H1 (cell line): ENCODE data around the gene PRSS16. TPM values are rescaled to one million over a fixed set of nuclear protein-coding genes. Genes with fewer than 3 reads are reported as not detected.

Experiments
- CEBPB ChIP-seq: IDR thresholded peaks from 2 replicates; pipeline ENCODE4 v1.6.1; 2012; ENCODE audit warnings: low read depth, low read length
- CTCF ChIP-seq, 3 experiments: IDR thresholded peaks; 1 replicate in 2 of 3; 2 replicates in 1 of 3; pipeline versions ENCODE4 v1.5.1 to v1.6.1; 2011; ENCODE audit warnings: low read length in 3 of 3, mild to moderate bottlenecking in 3 of 3, inconsistent platforms in 2 of 3, low read depth in 1 of 3, moderate library complexity in 1 of 3; ENCODE audit not compliant: insufficient read depth in 1 of 3; ENCODE audit errors: control extremely low read depth in 1 of 3
- EZH2 ChIP-seq: fragments of 200-600 bp; sonication (generic); IDR thresholded peaks from 2 replicates; pipeline ENCODE4 v1.7.1; 2012; ENCODE audit warnings: low read depth, mild to moderate bottlenecking, moderate library complexity, low read length, inconsistent platforms; ENCODE audit not compliant: severe bottlenecking
- GTF2F1 ChIP-seq: IDR thresholded peaks from 2 replicates; pipeline ENCODE4 v1.6.1; 2012; ENCODE audit warnings: low read depth, low read length, improper control_type of control experiment, borderline replicate concordance
- HDAC2 ChIP-seq, 2 experiments: fragments of 300-600 bp in 1 of 2; sonication (generic) in 1 of 2; IDR thresholded peaks; 2 replicates each; pipeline ENCODE4 v1.6.1; 2011 to 2012; ENCODE audit warnings: low read depth in 2 of 2, low read length in 2 of 2, mild to moderate bottlenecking in 2 of 2, moderate library complexity in 2 of 2, borderline replicate concordance in 1 of 2, inconsistent platforms in 1 of 2
- KDM1A ChIP-seq: fragments of 200-600, 300-600 bp; sonication (generic); IDR thresholded peaks from 2 replicates; pipeline ENCODE4 v1.7.1; 2016; ENCODE audit warnings: mild to moderate bottlenecking, low read length, borderline replicate concordance
- MAX ChIP-seq: IDR thresholded peaks from 2 replicates; pipeline ENCODE4 v1.6.1; 2012; ENCODE audit warnings: inconsistent platforms
- TAF1 ChIP-seq: IDR thresholded peaks from 2 replicates; pipeline ENCODE4 v1.6.1; 2011; ENCODE audit warnings: mild to moderate bottlenecking, low read depth, low read length
- TBP ChIP-seq: IDR thresholded peaks from 2 replicates; pipeline ENCODE4 v1.6.1; 2011; ENCODE audit warnings: low read depth, low read length, improper control_type of control experiment
- TEAD4 ChIP-seq: IDR thresholded peaks from 2 replicates; pipeline ENCODE4 v1.6.1; 2012; ENCODE audit warnings: low read depth, low read length, inconsistent platforms, mixed read lengths
- YY1 ChIP-seq: IDR thresholded peaks from 2 replicates; pipeline ENCODE4 v1.6.1; 2011; ENCODE audit warnings: low read depth, mild to moderate bottlenecking, low read length
- polyA plus RNA-seq, 7 experiments: library from polyadenylated mRNA; depleted of rRNA in 3 of 7; stranded (reverse) in 5 of 7; unstranded in 2 of 7; fragments of >200 nt in 5 of 7; fragments of 200-250 nt in 2 of 7; gene quantifications; 1 replicate in 5 of 7; 2 replicates in 1 of 7; 4 replicates in 1 of 7; pipeline versions ENCODE4 v1.2.1 to v1.2.3, GENCODE V29; 2011 to 2013; ENCODE audit warnings: missing spikeins in 2 of 7, mixed read lengths in 2 of 7
- total RNA-seq: library from RNA; stranded (reverse); fragmentation: NEBNext Ultra II Directional; extraction: Animal tissue kit (Norgen Biotek cat#: 25700); gene quantifications from 2 replicates; pipeline ENCODE4 v1.2.1, GENCODE V29; 2021
- TF ChIP-seq, protein P1 (sequence below): IDR thresholded peaks from 2 replicates; pipeline ENCODE4 v1.6.1; 2012; ENCODE audit warnings: low read length, inconsistent platforms
- TF ChIP-seq, protein P2 (sequence below): IDR thresholded peaks from 2 replicates; pipeline ENCODE4 v1.6.1; 2012; ENCODE audit warnings: inconsistent platforms

The PRSS16 gene
- total and polyA plus RNA-seq, 2 of the 8 experiments (the other 6 are each of a cell fraction or from before 2014, with no cell fraction given): 20.2 to 38.9 TPM

DNA sequence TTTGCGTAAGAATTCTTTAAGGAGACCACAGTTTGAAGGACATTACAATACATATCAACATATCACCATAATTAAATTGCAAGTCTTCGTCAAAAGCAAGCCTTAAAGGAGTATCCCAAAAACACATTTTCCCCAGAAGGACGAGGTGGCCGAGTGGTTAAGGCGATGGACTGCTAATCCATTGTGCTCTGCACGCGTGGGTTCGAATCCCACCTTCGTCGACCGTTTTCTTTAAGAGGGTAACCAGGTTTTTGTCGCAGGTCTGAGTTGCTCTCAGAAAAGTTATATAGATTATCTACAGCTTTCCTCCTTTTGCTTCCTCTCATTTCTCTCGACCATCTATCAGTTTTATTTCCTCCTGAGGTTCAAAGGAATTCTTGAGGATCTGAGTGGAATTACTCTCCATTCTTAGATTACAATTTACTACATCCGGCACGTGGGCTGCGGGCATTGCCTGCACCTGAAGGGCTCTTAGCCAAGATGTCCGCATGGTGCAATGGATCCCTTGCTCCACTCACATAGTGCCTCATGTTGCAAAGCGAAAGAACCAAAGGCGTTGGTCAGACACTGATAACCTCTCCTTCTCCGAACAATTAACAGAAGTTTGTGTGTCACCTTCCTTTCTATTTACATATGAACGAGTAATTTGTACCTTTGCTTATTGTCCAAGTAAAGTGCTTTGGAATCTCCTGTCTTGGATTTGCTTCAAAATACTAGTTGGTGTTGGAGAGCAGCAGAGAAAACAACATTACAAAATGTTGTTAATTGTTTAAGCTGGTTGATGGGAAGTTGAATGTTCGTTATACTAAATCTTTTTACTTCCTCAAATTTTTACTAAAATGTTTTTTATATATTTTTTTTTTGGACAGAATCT, 50.6 kb downstream of the PRSS16 start (continued):
- TF ChIP-seq HDAC2 (IDR thresholded peaks at IDR 0.05; ENCODE audit: borderline replicate concordance in 1 of 2, low read depth in 2 of 2, low read length in 2 of 2) (peak; percentile 43 to 76; a peak in 1 of 4 replicates), TEAD4 (peak; percentile 78), GTF2F1 (no peak), MAX (peak; percentile 92), CTCF (IDR thresholded peaks at IDR 0.05; ENCODE audit: control extremely low read depth in 1 of 3, insufficient read depth in 1 of 3, low read depth in 1 of 3, low read length in 3 of 3) (no peak), TAF1 (0 out of 2 replicates have a peak, but pooled peaks have one; percentile 6), YY1 (peak; percentile 87), EZH2 (no peak), KDM1A (peak; percentile 65; the same call in 1 of the 2 replicates), TBP (peak; percentile 99), CEBPB (0 out of 2 replicates have a peak, but pooled peaks have one; percentile 30)
- TF ChIP-seq, protein P1, sequence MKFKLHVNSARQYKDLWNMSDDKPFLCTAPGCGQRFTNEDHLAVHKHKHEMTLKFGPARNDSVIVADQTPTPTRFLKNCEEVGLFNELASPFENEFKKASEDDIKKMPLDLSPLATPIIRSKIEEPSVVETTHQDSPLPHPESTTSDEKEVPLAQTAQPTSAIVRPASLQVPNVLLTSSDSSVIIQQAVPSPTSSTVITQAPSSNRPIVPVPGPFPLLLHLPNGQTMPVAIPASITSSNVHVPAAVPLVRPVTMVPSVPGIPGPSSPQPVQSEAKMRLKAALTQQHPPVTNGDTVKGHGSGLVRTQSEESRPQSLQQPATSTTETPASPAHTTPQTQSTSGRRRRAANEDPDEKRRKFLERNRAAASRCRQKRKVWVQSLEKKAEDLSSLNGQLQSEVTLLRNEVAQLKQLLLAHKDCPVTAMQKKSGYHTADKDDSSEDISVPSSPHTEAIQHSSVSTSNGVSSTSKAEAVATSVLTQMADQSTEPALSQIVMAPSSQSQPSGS: 0 out of 2 replicates have a peak, but pooled peaks have one; percentile 58
- TF ChIP-seq, protein P2, sequence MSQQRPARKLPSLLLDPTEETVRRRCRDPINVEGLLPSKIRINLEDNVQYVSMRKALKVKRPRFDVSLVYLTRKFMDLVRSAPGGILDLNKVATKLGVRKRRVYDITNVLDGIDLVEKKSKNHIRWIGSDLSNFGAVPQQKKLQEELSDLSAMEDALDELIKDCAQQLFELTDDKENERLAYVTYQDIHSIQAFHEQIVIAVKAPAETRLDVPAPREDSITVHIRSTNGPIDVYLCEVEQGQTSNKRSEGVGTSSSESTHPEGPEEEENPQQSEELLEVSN: peak; percentile 81
